GM12865 (cell line): ENCODE data around the gene GRB10.

ENCODE experiments used
- DNase-seq: peaks from one replicate; pipeline ENCODE4 v3.0.0; 2010; ENCODE audit warnings: low read depth
- H3K4me3 ChIP-seq: 2 replicates; pipeline ENCODE4 v1.5.1; 2011; ENCODE audit warnings: mild to moderate bottlenecking, low read depth, low read length, control low read depth
- TF ChIP-seq, protein P1 (sequence below): IDR thresholded peaks from 2 replicates; pipeline ENCODE4 v1.5.1; 2011; ENCODE audit warnings: low read length, control low read depth, low read depth, inconsistent platforms; ENCODE audit not compliant: insufficient read depth; ENCODE audit errors: missing control alignments

Gene GRB10

DNA sequence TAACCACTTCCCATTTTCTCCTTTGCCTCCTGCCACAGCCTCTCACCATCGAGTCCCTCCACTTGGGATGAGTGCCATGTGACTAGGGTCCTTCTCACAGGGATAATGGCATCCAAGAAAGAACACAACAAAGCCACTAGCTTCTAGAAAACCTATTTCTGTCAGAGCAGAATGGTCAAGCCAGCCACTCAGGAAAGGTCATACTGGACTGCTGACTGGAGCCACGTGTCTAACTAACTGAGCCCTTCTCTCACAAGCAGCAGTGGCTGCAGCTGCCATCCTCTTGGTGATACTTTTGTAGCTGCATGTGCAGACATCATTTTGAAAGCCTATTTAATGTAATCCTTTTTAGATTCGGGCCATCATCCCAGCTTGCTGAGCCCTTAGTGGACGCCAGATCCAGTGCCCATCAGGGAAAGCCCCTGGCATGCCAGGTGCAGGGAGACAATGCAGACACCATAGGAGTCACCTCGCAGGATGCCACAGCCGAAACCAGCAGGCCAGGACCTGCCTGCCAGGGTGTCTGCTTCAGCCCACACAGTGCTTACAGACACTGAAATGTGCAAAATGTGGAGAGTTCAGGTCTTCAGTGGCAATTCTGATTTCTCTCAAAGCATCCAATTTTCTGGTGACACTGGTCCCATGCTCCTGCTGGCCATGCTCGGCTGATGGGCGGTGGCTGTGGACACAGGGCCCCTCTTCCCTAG lies 119.1 kb downstream of the GRB10 start:
- no peak for DNase-seq
- TF ChIP-seq, protein P1, sequence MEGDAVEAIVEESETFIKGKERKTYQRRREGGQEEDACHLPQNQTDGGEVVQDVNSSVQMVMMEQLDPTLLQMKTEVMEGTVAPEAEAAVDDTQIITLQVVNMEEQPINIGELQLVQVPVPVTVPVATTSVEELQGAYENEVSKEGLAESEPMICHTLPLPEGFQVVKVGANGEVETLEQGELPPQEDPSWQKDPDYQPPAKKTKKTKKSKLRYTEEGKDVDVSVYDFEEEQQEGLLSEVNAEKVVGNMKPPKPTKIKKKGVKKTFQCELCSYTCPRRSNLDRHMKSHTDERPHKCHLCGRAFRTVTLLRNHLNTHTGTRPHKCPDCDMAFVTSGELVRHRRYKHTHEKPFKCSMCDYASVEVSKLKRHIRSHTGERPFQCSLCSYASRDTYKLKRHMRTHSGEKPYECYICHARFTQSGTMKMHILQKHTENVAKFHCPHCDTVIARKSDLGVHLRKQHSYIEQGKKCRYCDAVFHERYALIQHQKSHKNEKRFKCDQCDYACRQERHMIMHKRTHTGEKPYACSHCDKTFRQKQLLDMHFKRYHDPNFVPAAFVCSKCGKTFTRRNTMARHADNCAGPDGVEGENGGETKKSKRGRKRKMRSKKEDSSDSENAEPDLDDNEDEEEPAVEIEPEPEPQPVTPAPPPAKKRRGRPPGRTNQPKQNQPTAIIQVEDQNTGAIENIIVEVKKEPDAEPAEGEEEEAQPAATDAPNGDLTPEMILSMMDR: no peak
- H3K4me3 ChIP-seq: no peak overlapping the region

DNA sequence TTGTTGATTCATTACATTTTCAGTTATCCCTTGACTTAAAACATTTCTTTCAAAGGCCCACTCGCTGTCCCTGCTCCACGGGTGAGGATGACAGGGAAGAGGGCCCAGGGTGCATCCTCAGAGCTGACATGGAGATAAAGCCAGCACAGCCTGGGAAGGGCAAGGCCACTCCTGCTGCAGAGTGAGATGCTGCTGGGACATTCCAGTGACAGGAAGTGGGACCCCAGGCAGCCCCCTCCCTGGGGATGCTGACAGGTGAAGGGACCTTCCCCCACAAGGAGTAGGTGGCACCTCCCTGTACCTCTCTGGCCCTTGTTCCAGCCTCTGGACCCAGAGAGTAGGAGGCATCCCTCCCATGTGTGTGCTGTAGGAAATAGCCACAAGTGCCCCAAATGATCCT lies 119.7 kb downstream of the GRB10 start:
- TF ChIP-seq, protein P1: no peak
- DNase-seq: no peak
- H3K4me3 ChIP-seq: no peak overlapping the region

DNA sequence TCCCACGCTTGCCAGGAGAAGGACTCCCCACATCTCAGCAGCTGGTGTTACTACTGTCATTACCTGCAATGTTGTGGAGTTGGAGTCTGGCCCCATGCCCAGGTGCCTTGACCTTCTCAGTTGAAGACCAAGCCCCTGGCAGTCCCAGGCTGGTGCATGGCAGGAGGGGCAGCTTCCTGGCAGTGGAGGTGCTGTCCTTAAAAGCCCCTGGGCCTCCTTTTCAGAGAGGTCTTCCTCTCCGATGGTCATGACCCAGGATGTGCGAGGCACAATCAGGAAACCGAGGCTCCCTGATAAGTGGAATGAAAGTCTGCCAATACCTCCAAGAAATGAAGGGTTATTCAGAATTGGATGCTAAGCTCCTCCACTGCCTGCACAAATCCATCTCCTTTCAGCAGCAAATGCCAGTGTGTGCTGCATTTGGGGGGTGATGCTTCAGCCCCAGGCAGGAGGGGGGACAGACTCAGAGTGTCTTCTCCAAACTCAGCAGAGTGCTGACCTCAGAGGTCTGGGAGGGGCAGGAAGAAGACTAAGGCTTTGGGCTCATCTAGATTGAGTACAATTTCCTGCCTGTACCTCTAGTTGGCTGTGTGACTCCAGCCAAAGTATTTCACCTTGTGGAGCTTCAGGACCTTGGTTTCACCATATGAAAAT lies 120.5 kb downstream of the GRB10 start:
- DNase-seq: peak; percentile 14
- H3K4me3 ChIP-seq: no peak overlapping the region
- TF ChIP-seq, protein P1: no peak

DNA sequence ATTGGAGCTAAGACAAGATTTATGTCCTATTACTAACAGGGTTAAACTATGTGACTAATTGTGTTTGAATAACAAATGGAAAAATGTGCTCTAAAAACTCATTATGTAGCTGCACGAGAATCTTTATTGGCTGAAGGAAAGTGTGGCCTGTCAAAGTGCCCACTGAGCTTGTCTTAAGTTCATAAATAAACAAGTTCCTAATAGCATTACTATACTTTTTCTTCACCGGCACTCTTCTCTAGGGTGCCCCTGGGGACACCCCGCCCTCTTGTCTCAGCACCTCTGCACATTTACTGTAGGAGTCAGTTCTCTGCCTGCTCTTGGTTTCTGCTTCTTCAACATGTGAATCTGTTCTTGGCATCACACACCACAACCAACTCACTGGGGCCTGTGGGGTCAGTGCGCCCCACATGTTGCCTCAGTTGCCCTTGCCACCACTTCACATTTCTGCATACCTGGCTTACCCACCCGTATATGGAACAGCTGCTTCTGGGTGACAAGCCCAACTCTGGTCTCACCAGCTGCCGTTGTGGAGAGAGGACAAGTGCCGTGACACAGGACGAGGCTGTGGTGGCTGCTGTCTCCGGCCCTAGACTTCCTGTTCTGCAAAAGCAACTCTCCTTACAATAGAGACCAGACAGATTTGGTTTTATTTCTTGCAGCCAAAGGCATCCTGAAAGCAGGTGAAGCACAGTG lies 121.2 kb downstream of the GRB10 start:
- TF ChIP-seq, protein P1: no peak
- peak; percentile 76 for DNase-seq
- no peak overlapping the region for H3K4me3 ChIP-seq

DNA sequence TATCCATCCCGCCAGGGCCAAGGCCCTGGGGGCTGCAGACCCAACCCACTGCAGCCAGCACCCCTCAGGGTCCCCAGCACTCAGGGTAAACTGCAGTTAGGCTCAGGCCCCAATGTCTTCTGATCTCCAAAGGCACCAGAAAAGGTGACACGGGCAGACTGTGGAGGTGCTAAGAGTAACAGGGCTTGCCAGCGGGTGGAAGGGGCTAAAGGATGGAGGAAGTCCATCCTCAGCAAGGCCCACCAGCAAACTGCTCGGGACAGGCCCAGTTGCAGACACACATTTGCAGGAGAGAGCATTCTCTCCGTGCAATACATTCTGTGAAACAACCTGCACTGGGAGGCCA lies 121.9 kb downstream of the GRB10 start:
- TF ChIP-seq, protein P1: no peak
- DNase-seq: no peak

DNA sequence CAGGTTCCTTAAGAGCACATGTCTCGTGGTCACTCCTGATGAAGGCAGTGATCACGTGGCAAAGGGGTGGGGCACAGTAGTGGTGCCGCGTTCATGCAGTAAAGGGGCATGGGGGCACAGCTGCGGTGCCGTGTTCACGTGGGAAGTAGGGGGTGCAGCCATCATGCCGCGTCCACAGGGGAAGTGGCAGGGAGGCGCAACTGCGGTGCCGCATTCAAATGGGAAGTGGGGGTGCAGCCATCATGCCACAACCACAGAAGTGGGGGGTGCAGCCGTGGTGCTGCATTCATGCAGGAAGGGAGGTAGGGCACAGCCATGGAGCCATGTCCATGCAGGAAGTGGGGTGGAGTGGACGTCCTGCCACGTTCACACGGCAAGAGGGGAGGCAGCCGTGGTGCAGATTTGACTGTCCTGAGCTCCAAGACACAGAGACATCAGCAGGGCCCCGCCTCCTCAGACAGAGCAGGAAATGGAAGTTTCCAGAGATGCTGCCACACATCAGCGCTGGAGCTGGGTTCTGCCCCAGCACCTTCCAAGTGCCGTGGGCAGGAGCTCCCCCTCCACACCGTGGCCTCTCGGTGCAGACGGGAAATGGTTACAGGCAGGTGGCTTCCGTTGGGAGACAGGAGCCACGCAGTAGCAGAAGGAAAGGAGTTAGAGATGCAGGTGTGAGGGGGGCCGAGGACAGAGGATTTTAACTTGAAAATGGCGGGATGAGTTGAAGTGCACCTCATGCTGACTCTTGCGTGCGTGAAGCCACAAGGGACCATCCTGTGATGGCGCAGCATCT lies 122.5 kb downstream of the GRB10 start:
- DNase-seq: peak; percentile 41
- no peak overlapping the region for H3K4me3 ChIP-seq

More for the DNA sequence above, 121.9 kb downstream of the GRB10 start:
- H3K4me3 ChIP-seq: no peak overlapping the region

More for the DNA sequence above, 122.5 kb downstream of the GRB10 start:
- TF ChIP-seq, protein P1: no peak
